Ishikawa (cell line): ENCODE data around the gene SEPTIN10.

Source experiments
- CEBPB ChIP-seq: IDR thresholded peaks from 2 replicates; pipeline ENCODE4 v1.6.1; 2012
- CREB1 ChIP-seq: IDR thresholded peaks from 2 replicates; pipeline ENCODE4 v1.6.1; 2012; ENCODE audit warnings: low read depth
- EGR1 ChIP-seq: IDR thresholded peaks from 2 replicates; pipeline ENCODE4 v1.6.1; 2012
- EP300 ChIP-seq: IDR thresholded peaks from 2 replicates; pipeline ENCODE4 v1.6.1; 2012; ENCODE audit warnings: borderline replicate concordance
- FOXM1 ChIP-seq: IDR thresholded peaks from 2 replicates; pipeline ENCODE4 v1.6.1; 2012; ENCODE audit warnings: low read depth, borderline replicate concordance
- MAX ChIP-seq: IDR thresholded peaks from 2 replicates; pipeline ENCODE4 v1.6.1; 2012
- RAD21 ChIP-seq: IDR thresholded peaks from 2 replicates; pipeline ENCODE4 v1.6.1; 2012; ENCODE audit warnings: low read depth
- REST ChIP-seq: IDR thresholded peaks from 2 replicates; pipeline ENCODE4 v1.6.1; 2012; ENCODE audit warnings: low read depth, mild to moderate bottlenecking
- TAF1 ChIP-seq: IDR thresholded peaks from 2 replicates; pipeline ENCODE4 v1.6.1; 2012; ENCODE audit warnings: low read depth, mild to moderate bottlenecking
- TCF12 ChIP-seq: IDR thresholded peaks from 2 replicates; pipeline ENCODE4 v1.6.1; 2012; ENCODE audit warnings: low read depth
- YY1 ChIP-seq: IDR thresholded peaks from 2 replicates; pipeline ENCODE4 v1.6.1; 2012; ENCODE audit warnings: low read depth
- ZBTB7A ChIP-seq: IDR thresholded peaks from 2 replicates; pipeline ENCODE4 v1.6.1; 2012; ENCODE audit warnings: low read depth

- TF ChIP-seq EP300 = no peak
- no peak for TF ChIP-seq CREB1
- TF ChIP-seq TAF1 = no peak
- no peak for TF ChIP-seq TCF12
- TF ChIP-seq CEBPB = no peak
- TF ChIP-seq REST = no peak
- TF ChIP-seq RAD21 = no peak
- no peak for TF ChIP-seq YY1
- TF ChIP-seq MAX = no peak
- TF ChIP-seq FOXM1 = no peak
- no peak for TF ChIP-seq EGR1
- TF ChIP-seq ZBTB7A = no peak
Measured at GRCh38 chr2:109595644-109596043, 18.1 kb downstream of the SEPTIN10 start.
